ENCODE results near the gene CAMSAP3.
"Not testable (repeated sequence)": the region's sequence is repeated elsewhere in the genome, so short reads cannot be mapped to it uniquely, and the experiment has no call there.

The CAMSAP3 gene

DNA sequence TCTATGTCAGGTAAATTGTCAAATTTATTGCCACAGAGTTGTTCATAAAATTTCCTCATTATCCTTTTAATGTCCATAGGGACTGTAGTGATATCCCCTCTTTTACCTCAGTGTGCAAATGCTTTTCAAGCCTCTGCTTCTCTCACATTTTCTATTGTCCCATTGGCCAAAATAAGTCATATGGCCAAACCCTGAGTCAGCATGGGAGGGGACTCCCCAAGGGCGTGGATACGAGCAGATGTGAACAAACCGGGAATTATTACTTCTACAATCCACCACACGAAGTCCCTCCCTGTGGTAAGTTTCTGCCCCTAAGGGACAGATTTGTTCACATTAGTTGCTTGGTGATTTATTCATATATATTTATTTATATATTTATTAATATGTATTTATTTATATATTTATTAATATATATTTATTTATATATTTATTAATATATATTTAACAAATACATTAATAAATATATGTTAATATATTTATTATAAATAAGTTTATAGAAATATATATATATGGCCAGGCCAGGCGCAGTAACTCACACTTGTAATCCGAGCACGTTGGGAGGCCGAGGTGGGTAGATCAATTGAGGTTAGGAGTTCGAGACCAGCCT lies 20.1 kb upstream of the CAMSAP3 start:
- DNase-seq (ENCODE audit: low read depth): no peak

DNA sequence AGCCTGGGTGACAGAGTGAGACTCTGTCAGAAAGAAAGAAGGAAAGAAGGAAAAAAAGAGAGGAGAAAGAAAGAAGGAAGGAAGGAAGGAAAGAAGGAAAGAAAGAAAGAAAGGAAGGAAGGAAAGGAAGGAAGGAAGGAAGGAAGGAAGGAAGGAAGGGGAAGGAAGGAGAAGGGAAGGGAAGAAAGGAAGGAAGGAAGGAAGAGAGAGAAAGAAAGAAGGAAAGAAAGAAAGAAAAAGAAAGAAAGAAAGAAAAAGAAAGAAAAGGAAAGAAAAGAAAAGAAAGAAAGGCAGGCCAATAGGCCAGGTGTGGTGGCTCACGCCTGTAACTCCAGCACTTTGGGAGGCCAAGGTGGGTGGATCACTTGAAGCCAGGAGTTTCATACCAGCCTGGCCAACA lies 18.2 kb upstream of the CAMSAP3 start:
- not testable (repeated sequence) for DNase-seq (ENCODE audit: low read depth)

DNA sequence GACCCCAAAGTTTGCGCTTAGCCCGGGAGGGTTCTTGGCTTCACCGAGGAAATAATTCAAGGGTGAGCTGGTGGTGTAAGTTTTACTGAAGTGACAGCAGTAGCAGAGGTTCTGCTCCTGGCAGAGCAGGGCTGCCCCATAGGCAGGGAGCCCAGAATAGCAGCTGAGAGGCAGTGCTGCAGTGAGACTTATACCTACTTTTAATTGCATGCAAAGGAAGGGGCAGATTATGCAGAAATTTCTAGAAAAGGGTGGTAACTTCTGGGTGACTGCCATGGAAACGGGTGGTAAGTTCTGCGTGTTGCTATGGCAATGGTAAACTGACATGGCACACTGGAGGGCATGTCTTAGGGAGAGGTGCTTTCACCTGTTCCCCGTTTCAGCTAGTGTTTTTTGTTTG lies 17.5 kb upstream of the CAMSAP3 start:
- no peak for DNase-seq (ENCODE audit: low read depth)

DNA sequence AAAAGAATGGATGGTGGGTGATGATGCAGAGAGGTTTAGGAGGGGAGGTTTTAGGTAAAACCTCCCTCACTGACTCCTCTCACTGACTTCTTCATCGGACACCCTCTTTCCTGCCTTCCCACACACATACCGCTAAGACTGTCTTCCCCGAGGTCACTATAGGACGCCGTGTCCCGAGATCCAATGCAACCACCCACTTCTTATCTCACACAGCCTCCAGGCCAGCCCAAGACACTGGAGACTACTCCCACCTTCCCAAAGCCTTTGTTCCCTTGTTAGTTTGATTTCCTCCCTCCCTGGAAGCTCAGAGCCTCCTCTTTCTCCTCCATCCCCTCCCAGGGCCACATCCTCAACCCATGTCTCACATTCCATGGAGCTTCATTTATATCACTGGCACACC lies 16.5 kb upstream of the CAMSAP3 start:
- no peak for DNase-seq (ENCODE audit: low read depth)

DNA sequence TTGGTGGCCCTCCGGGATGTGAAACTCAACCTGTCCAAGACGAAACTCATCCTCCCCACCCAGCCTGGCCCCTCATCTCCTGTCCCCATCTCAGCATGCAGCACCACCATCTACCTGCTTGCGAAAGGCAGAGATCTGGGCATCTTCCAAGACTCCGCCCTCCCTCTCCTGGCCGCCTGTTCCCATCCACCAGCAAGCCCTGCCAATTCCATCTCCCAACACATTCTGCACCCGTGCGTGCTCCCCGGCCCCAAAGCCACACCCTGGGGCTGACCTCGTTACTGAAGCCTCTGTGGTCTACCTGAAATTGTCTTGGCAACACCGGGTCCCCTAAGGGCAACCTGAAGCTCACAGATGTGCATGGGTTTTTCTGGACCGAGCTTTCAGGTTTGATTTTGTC lies 13.2 kb upstream of the CAMSAP3 start:
- no peak for DNase-seq (ENCODE audit: low read depth)

DNA sequence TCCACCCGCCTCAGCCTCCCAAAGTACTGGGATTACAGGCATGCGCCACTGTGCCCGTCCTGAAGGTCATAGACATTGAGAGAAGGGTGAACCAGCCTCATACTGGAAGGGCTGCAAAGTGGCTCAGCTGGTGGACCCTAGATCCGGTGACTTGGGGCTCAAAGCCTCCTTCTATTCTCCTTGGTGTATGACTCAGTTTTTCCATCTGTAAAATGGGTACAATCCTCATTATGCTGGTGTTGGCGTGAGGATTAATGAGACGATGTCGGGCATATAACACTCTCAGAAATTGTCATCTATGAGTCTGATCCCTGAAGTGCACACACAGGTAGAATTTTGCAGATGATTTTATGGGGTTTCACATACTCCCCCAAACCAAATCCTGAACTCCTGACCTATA lies 5.8 kb upstream of the CAMSAP3 start:
- no peak for DNase-seq (ENCODE audit: low read depth)

DNA sequence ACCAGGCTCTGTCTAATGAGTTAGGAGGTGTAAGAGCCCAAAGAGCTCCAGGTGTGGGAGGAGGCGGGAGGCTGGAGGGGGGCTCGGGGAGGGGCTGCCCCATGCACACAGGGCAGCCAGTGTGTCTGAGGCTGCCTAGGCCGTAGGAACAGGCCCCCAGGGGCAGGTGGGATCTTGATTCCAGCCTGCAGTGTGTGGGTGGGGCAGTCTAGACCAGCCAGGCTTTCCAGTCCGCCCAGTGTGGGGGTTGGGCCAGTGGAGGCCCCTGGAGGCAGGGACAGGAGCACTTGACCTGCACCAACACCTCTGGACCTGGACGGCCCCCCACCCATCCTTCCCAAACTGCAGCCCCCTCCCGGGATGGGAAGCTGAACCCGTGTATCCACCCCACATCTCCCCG lies 5.4 kb upstream of the CAMSAP3 start:
- DNase-seq (ENCODE audit: low read depth): no peak

DNA sequence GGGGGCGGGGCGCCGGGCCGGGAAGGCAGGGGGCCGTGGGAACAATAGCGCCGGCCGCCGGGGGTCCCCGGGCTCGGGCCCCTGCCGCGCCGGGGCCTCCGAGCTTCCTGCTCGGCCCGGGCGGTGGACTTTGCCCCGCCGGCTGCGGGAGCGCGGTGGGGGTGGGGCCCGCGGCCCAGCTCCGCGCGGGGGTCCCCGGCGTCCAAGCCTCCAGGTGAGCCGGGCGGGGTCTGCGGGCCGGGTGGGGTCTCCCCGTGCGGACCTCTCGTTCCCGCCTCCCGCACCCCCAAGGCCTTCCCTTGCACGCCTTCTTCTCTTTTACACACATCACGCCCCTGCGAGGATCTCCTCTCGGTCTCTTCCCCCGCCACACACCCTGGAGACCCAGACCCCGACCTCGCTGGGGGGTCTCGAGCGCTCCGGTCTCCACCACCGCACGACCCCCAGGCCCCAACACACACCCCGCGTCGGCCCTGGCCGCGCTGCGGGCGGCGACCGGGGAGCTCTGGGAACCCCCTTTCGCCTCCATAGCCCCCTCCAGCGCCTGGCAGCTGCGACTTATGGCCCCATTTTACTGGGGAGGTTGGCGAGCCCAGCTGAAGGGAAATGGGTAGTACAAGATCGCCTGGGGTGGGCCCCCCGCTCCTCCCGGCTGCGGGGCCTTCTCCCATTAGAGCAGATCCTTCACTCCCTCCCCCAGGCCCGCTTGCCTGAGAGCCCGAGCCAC lies 711 bp downstream of the CAMSAP3 start:
- DNase-seq (ENCODE audit: low read depth): no peak

DNA sequence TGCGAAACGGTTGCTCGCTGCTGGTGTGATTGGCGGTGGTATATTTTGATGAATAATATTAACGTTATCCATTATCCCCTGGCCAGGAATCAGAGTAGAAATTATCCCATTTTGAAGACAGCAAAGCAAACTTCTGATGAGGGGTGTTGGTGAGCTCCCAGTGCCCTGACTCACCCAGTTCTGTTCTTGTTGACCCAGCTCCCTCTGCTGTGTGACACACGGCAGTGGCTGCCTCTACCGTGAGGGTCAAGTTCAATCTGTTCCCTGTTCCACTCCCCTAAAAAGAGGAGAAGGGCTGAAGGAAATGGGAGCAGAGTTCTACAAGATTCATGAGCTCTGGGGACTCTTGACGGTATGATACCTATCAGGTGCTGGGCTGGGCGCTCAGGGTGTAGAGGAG lies 2.0 kb downstream of the CAMSAP3 start:
- no peak for DNase-seq (ENCODE audit: low read depth)

DNA sequence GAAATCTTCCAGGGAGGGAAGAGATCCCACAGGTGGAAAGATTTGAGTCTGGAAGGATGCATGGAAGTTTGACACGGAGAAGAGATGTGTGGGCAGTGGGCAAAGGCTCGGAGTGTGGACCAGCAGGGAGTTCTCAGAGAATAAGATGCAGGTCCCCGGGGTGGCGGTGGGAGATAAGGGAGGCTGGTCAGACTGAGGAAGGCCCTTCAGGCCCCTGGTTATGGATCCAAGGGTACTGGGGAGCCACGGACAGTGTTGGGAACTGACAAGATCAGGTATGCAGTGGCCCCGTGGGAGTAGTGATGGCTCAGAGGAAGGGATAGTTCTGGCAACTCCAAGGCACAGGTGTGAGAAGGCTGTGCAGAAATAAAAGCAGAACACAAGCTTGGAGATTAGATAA lies 2.5 kb downstream of the CAMSAP3 start:
- DNase-seq (ENCODE audit: low read depth): no peak

DNA sequence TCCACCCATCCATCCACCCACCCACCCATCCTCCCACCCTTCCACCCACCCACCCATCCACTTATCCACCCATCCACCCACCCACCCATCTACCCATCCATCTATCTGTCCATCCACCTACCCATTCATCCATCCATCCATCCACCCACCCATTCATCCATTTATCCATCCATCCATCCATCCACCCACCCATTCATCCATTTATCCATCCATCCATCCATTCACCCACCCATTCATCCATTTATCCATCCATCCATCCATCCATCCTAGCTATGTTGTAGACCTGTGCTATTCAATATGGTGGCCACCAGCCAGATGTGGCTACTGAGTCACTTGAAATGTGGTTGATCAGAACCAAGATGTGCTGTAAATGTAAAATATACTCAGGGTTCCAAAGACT lies 5.1 kb downstream of the CAMSAP3 start:
- DNase-seq (ENCODE audit: low read depth): no peak

DNA sequence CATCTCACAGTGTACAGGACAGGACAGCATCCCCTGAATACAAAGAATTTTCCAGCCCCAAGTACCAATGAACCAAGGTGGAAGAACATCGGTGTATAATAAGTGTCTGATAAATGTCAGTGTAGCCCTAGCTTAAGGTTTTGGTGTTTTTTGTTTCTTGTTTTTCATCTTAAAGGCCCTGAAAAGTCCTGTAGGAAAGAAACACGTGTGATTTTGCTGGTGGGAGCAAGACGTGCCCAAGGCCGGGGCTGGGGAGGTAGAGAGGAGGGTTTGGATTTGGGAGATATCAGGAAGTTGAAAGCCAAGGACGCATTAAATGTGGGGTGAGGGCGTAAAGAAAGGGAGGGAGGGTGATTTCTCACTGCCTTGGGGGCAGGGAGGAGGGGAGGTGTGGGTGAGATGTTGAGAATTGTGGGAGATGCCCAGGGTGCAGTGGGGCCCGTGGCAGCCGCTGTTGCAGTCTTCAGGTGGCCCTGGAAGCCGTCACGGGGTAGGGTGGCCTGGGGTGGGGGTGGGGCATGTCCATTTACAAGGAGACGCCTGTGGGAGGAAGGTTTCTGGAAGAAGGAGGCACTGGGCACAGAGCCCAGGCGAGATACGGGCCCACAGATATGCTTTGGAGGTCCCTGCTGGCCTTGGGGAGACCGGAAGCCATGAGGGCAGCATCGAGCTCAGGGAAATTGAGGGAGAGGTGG lies 6.7 kb downstream of the CAMSAP3 start:
- DNase-seq (ENCODE audit: low read depth): no peak

DNA sequence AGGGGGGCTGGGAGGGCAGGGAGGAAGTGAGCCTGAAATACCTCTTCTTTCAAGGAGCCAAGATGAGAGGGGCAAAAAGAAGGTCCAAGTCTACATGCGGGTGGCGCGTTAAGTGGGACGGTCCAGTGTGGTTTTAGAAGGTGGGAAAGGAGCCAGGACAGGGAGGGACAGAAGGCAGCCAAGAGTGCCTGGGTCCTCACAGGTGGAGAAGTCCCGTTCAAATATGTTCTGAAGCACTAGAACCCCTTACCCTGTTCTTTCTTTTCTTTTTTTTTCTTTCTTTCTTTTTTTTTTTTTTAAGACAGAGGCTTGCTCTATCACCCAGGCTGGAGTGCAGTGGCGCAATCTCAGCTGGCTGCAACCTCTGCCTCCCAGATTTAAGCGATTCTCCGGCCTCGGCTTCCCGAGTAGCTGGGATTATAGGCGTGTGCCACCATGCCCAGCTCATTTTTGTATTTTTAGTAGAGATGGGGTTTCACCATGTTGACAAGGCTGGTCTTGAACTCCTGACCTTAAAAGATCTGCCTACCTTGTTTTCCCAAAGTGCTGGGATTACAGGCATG lies 7.4 kb downstream of the CAMSAP3 start:
- no peak for DNase-seq (ENCODE audit: low read depth)

DNA sequence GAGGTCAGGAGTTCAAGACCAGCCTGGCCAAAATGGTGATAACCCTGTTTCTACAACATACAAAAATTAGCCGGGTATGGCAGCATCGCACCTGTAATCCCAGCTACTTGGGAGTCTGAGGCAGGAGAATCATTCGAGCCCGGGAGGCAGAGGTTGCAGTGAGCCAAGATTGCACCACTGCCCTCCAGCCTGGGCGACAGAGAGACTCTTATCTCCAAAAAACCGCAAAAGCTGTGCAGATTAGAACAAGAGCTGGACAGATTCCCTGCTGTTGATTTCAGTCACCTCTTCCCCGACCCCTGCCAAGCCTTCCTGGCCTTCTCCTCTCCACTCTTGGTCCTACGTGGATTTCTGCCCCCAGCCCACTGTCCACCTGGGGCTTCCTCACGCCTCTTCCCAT lies 8.3 kb downstream of the CAMSAP3 start:
- DNase-seq (ENCODE audit: low read depth): no peak

DNA sequence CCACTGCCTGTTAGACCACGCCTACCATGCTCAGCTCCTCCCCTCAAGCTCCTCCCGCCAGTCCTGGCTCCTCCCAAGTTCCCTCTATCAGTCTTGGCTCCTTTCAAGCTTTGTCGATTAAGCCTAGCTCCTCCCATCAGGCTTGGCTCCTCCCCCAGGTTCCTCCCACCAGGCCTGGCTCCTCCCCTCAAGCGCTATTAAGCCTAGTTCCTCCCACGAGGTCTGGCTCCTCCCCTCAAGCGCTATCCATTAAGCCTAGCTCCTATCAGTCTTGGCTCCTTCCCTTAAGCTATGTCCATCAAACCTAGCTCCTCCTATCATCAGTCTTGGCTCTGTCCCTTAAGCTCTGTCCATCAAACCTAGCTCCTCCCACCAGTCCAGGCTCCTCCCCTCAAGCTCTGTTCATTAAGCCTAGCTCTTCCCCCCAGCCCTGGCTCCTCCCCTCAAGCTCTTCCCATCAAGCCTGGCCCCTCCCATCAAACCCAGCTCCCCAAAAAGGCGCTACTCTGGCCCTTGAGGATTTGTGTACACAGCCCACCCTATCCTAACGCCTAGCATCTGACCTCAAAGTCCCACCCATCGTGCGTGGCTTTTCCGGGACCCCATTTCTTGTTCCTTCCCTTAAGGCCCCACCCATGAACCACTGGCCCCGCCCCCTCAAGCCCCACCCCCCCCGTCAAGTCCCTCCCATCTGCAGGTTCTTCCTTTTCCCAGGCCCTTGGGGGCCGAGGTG lies 10.0 kb downstream of the CAMSAP3 start:
- no peak for DNase-seq (ENCODE audit: low read depth)

DNA sequence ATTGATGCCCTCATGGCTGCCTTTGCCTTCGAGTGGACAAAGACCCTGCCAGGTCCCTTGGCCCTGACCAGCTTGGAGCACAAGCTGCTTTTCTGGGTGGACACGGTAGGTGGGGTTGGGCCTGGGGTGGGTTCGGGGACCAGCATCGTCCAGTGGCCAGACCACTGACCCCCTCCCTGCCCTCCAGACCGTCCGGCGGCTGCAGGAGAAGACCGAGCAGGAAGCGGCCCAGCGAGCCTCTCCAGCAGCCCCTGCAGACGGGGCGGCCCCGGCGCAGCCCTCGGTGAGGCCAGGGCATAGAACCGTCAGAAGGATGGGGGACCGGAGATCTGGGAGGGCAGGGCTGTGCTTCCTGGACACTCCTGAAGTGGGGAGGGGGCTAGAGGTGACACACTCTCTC lies 10.6 kb downstream of the CAMSAP3 start:
- DNase-seq (ENCODE audit: low read depth): no peak

DNA sequence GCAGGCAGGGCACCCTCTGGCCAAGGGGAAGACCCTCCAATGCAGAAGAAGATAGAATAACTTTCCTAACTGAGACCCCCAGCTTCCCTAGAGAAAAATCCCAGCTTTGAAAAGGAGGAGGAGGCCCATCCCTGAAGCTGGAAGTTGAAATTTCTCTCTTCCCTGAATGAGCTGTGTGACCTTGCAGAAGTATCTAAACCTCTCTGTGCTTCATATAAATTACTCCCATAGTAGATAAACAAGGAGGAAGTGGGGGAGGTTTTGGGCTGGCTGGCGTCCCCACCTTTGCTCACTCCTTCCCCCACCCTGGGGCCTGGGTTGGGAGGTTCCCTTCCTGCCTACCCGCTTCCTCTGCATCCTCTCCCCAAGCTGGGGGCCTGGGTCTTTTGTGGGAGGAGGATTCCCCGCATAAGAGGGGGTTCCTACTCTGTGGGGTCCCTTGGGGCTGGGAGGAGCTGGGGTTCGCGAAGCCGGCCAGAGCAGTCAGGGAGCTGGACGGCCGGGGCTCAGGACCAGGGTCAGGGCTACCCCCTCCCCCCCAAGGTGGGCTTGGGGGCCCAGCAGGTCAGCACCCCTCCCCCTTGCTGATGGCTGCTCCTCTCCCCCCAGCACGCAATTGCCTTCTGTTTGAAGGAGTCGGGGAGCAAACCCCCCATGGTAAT lies 11.7 kb downstream of the CAMSAP3 start:
- no peak for DNase-seq (ENCODE audit: low read depth)

DNA sequence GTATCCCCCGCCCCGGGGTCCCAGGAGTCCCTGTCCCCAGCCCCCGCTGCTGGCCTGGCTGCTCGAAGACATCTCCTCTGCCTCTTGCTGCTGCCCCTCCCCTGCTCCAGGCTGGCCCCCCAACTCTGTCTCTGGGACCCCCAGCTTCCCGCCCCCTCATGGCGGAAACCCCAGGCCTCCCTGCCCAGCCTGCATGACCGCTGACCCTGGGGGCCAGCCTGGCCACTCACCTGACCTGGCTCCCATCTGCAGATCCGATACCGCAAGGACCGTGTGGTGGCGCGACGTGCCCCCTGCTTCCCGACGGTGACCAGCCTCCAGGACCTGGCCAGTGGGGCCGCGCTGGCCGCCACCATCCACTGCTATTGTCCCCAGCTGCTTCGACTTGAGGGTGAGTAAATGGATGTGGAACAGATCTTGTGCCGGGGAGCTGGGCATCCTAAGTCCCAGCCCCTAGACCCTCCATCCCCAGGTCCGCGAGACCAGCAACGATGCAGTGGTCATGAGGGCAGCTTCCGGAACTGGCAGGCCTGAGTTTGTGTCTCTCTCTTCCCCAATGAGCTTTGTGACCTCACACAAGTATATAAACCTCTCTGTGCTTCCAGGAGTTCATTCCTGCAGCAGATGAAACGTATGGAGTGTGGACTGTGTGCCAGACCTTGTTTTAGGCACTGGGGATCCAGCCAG lies 12.4 kb downstream of the CAMSAP3 start:
- no peak for DNase-seq (ENCODE audit: low read depth)

DNA sequence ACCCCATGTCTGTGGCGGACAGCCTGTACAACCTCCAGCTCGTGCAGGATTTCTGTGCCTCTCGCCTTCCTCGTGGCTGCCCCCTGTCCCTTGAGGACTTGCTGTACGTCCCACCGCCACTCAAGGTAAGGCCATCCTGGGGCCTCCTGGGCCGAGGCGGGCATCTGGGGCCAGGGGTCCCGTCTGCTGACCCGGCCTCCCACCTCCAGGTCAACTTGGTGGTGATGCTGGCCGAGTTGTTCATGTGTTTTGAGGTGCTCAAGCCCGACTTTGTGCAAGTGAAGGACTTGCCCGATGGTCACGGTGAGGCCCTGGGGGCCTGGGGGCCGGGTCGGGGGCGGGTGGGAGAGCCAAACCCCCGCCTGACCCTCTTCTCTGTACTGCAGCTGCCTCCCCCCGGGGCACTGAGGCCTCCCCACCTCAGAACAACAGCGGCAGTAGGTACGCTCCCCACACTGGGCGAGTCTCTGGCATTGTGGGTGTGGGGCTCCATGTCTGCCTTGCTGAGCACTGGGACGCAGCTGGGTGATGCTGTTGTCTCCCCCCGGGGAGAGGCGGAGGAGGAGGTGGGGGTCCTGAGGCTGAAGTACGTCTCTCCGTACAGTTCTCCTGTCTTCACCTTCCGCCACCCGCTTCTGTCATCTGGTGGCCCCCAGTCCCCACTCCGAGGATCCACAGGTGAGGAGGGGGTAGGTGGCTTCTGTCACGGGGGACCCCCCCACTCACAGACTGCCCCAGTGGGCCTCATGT lies 15.0 kb downstream of the CAMSAP3 start:
- DNase-seq (ENCODE audit: low read depth): no peak

DNA sequence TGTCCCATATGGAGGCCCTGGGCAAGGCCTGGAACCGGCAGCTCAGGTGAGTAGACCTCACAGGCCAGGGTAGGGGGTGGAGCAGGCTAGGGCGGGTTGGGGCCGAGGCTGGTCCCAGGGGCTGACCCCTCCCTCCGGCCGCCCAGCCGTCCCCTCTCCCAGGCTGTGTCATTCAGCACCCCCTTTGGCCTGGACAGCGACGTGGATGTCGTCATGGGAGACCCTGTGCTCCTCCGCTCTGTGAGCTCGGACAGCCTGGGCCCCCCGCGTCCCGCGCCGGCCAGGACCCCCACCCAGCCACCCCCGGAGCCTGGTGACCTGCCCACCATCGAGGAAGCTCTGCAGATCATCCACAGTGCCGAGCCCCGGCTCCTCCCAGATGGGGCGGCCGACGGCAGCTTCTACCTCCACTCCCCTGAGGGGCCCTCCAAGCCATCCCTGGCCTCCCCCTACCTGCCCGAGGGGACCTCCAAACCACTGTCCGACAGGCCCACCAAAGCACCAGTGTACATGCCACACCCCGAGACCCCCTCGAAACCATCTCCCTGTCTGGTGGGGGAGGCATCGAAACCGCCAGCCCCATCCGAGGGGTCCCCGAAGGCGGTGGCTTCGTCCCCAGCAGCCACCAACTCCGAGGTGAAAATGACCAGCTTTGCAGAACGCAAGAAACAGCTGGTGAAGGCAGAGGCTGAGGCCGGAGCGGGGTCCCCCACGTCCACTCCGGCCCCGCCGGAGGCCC lies 16.0 kb downstream of the CAMSAP3 start:
- no peak for DNase-seq (ENCODE audit: low read depth)
